SK-N-SH treated with all-trans-retinoic acid at 6 μM for 48 hours (cell line): Measurements from ENCODE around the gene DIAPH3.

Source experiments
- CSDC2 ChIP-seq: fragments of 250-450 bp; sonication (Bioruptor Pico); IDR thresholded peaks from 2 replicates; pipeline ENCODE4 v1.5.0; 2020; ENCODE audit warnings: mild to moderate bottlenecking, moderate library complexity
- PATZ1 ChIP-seq: fragments of 250-450 bp; sonication (Bioruptor Pico); IDR thresholded peaks from 2 replicates; pipeline ENCODE4 v1.8.0; 2020; ENCODE audit warnings: mild to moderate bottlenecking, moderate library complexity, borderline replicate concordance

- no peak for TF ChIP-seq PATZ1 (CRISPR knock-in tag)
- no peak for TF ChIP-seq CSDC2 (CRISPR knock-in tag)
Observed at GRCh38 chr13:59898066-59898465, 265.7 kb downstream of the DIAPH3 start.
